Neuronal stem cell (in vitro differentiated cells): ENCODE measurements around the gene C1orf53.
"Not testable (repeated sequence)": the region's sequence is repeated elsewhere in the genome, so short reads cannot be mapped to it uniquely, and the experiment has no call there.

Experiments used
- DNase-seq: peaks from one replicate; pipeline ENCODE4 v3.0.0-alpha.2; 2013; ENCODE audit warnings: low spot score
- H2AFZ ChIP-seq: one replicate; pipeline ENCODE4 v1.6.1; 2013; ENCODE audit warnings: mild to moderate bottlenecking, low read length, inconsistent platforms
- H2AK5ac ChIP-seq: 2 replicates; pipeline ENCODE4 v1.6.1; 2013; ENCODE audit warnings: low read depth, mild to moderate bottlenecking, inconsistent platforms, low read length, moderate library complexity, mixed read lengths
- H2BK120ac ChIP-seq: 2 replicates; pipeline ENCODE4 v1.6.1; 2013; ENCODE audit warnings: low read depth, mild to moderate bottlenecking, inconsistent platforms, low read length, moderate library complexity, mixed read lengths
- H2BK12ac ChIP-seq: one replicate; pipeline ENCODE4 v1.6.1; 2013; ENCODE audit warnings: low read length, inconsistent platforms
- H2BK15ac ChIP-seq: 2 replicates; pipeline ENCODE4 v1.6.1; 2013; ENCODE audit warnings: mild to moderate bottlenecking, low read length, inconsistent platforms, mixed read lengths
- H2BK5ac ChIP-seq: one replicate; pipeline ENCODE4 v1.6.1; 2013; ENCODE audit warnings: inconsistent platforms, mild to moderate bottlenecking, low read length, moderate library complexity
- H3K14ac ChIP-seq: one replicate; pipeline ENCODE4 v1.6.1; 2013; ENCODE audit warnings: low read length, inconsistent platforms
- H3K18ac ChIP-seq: 2 replicates; pipeline ENCODE4 v1.6.1; 2013; ENCODE audit warnings: low read length, inconsistent platforms
- H3K23ac ChIP-seq: 2 replicates; pipeline ENCODE4 v1.6.1; 2013; ENCODE audit warnings: low read depth, mild to moderate bottlenecking, mixed read lengths, low read length, inconsistent platforms; ENCODE audit not compliant: poor library complexity
- H3K27ac ChIP-seq: replicated peaks from 3 replicates; pipeline ENCODE4 v1.5.1; 2013; ENCODE audit warnings: low read length, inconsistent platforms
- H3K27me3 ChIP-seq, 3 experiments: 2 replicates each; pipeline ENCODE4 v1.6.1; 2013; ENCODE audit warnings: low read length in 3 of 3, mild to moderate bottlenecking in 2 of 3, inconsistent platforms in 1 of 3, low read depth in 1 of 3, mixed read lengths in 1 of 3, moderate library complexity in 1 of 3; ENCODE audit not compliant: control insufficient read depth in 3 of 3, insufficient read depth in 3 of 3
- H3K36me3 ChIP-seq, 2 donors: replicated peaks in 1 of 2; 2 replicates each; pipeline ENCODE4 v1.6.1; 2013; ENCODE audit warnings: low read length in 2 of 2; ENCODE audit not compliant: control insufficient read depth in 2 of 2, insufficient read depth in 2 of 2
- H3K4ac ChIP-seq: 2 replicates; pipeline ENCODE4 v1.6.1; 2013; ENCODE audit warnings: inconsistent platforms, mild to moderate bottlenecking, low read length, moderate library complexity
- H3K4me1 ChIP-seq, 2 donors: 1 replicate in 1 of 2; 2 replicates in 1 of 2; pipeline ENCODE4 v1.6.1; 2013; ENCODE audit warnings: low read length in 2 of 2, low read depth in 1 of 2; ENCODE audit not compliant: control insufficient read depth in 2 of 2, insufficient read depth in 1 of 2
- H3K4me2 ChIP-seq: one replicate; pipeline ENCODE4 v1.6.1; 2013; ENCODE audit warnings: mild to moderate bottlenecking, low read length, inconsistent platforms; ENCODE audit not compliant: insufficient read depth, poor library complexity, severe bottlenecking
- H3K4me3 ChIP-seq, 2 donors: 2 replicates each; pipeline ENCODE4 v1.5.1; 2013; ENCODE audit warnings: low read length in 2 of 2, mild to moderate bottlenecking in 2 of 2, inconsistent platforms in 1 of 2, moderate library complexity in 1 of 2
- H3K79me1 ChIP-seq: one replicate; pipeline ENCODE4 v1.6.1; 2013; ENCODE audit warnings: low read depth, mild to moderate bottlenecking, inconsistent platforms, low read length, moderate library complexity
- H3K9ac ChIP-seq: one replicate; pipeline ENCODE4 v1.6.1; 2013; ENCODE audit warnings: mild to moderate bottlenecking, low read depth, low read length, inconsistent platforms; ENCODE audit not compliant: poor library complexity
- H3K9me3 ChIP-seq, 2 donors: replicated peaks in 1 of 2; 2 replicates each; pipeline versions ENCODE3 to v1.6.1; 2013; ENCODE audit warnings: low read length in 2 of 2, mild to moderate bottlenecking in 2 of 2, inconsistent platforms in 1 of 2, low read depth in 1 of 2, mixed read lengths in 1 of 2, moderate library complexity in 1 of 2; ENCODE audit not compliant: control insufficient read depth in 2 of 2, insufficient read depth in 1 of 2
- H4K8ac ChIP-seq: one replicate; pipeline ENCODE4 v1.6.1; 2013; ENCODE audit warnings: low read depth, mild to moderate bottlenecking, inconsistent platforms, low read length, moderate library complexity
- H4K91ac ChIP-seq: one replicate; pipeline ENCODE4 v1.6.1; 2013; ENCODE audit warnings: low read length, low read depth, mild to moderate bottlenecking, inconsistent platforms; ENCODE audit not compliant: poor library complexity
- WGBS, 2 donors: extraction: QIAGEN DNeasy Blood & Tissue Kit; methylation state at CpG; one replicate each; pipeline ENCODE4 v1.1.7; 2013; ENCODE audit warnings: missing lambda C conversion rate in 2 of 2, mixed read lengths in 1 of 2; ENCODE audit not compliant: insufficient read length in 2 of 2, insufficient replicate concordance in 1 of 2; ENCODE audit errors: extremely low coverage in 2 of 2; 5-methylcytosine and 5-hydroxymethylcytosine counted together

C1orf53 gene

GRCh38 chr1:197951617-197952175 is 49.3 kb downstream of the C1orf53 start:
- Histone ChIP-seq H3K4ac (no peak overlapping the region), H4K8ac (no peak overlapping the region), H3K79me1 (no peaks in the 10 kb centered on the region), H3K23ac (no peak overlapping the region), H3K4me3 (no peak overlapping the region), H3K27ac (no peak overlapping the region), H3K18ac (no peak overlapping the region), H4K91ac (no peak overlapping the region), H2AFZ (no peak overlapping the region), H2BK15ac (no peak overlapping the region), H3K9ac (no peak overlapping the region), H2BK5ac (no peak overlapping the region), H2AK5ac (no peak overlapping the region), H3K36me3 (no peaks in the 10 kb centered on the region), H2BK120ac (no peak overlapping the region), H3K27me3 (no peaks in the 10 kb centered on the region), H2BK12ac (no peak overlapping the region), H3K14ac (no peak overlapping the region), H3K9me3 (no peaks in the 10 kb centered on the region), H3K4me1 (no peaks in the 10 kb centered on the region), H3K4me2 (no peak overlapping the region)
- WGBS, 2 donors: no CpG with 5 or more reads among the region's 5 CpGs
- no peak for DNase-seq

- H4K91ac ChIP-seq, H3K4me1 ChIP-seq, H3K4ac ChIP-seq, H2AFZ ChIP-seq, DNase-seq, H3K23ac ChIP-seq, H2AK5ac ChIP-seq, H2BK15ac ChIP-seq, H3K9ac ChIP-seq, H3K79me1 ChIP-seq, H3K27me3 ChIP-seq, H2BK12ac ChIP-seq, H3K4me2 ChIP-seq, H3K36me3 ChIP-seq, H2BK5ac ChIP-seq, H2BK120ac ChIP-seq, H3K14ac ChIP-seq, H3K18ac ChIP-seq, H4K8ac ChIP-seq, H3K9me3 ChIP-seq, H3K27ac ChIP-seq, H3K4me3 ChIP-seq: not testable (repeated sequence)
- no CpG with 5 or more reads among the region's 6 CpGs for WGBS, 2 donors
Measured at GRCh38 chr1:197953472-197953871, 51.0 kb downstream of the C1orf53 start.

- H3K27ac ChIP-seq: no peak overlapping the region
- no peaks in the 10 kb centered on the region for H3K79me1 ChIP-seq
- no peak overlapping the region for H2AFZ ChIP-seq
- H3K4me3 ChIP-seq: no peak overlapping the region
- no peak overlapping the region for H3K9ac ChIP-seq
- no peak overlapping the region for H2BK5ac ChIP-seq
- H3K14ac ChIP-seq: no peak overlapping the region
- no peak overlapping the region for H2BK15ac ChIP-seq
- no peak overlapping the region for H3K18ac ChIP-seq
- no peak overlapping the region for H3K23ac ChIP-seq
- DNase-seq: no peak
- no peaks in the 10 kb centered on the region for H3K36me3 ChIP-seq
- H3K4me2 ChIP-seq: no peak overlapping the region
- H3K4me1 ChIP-seq: peaks cover 0 to 2% of the 10 kb centered on the region in 2 donors
- WGBS, 2 donors: no CpG with 5 or more reads among the region's 4 CpGs
- H4K8ac ChIP-seq: no peak overlapping the region
- H2AK5ac ChIP-seq: no peak overlapping the region
- H3K27me3 ChIP-seq: no peaks in the 10 kb centered on the region
- H3K9me3 ChIP-seq: no peaks in the 10 kb centered on the region
- H2BK120ac ChIP-seq: no peak overlapping the region
- no peak overlapping the region for H3K4ac ChIP-seq
- H4K91ac ChIP-seq: no peak overlapping the region
- H2BK12ac ChIP-seq: no peak overlapping the region
Measured at GRCh38 chr1:197954718-197955418, 52.4 kb downstream of the C1orf53 start.

GRCh38 chr1:197955486-197956394 is 53.3 kb downstream of the C1orf53 start:
- H3K79me1 ChIP-seq: no peaks in the 10 kb centered on the region
- no peaks in the 10 kb centered on the region for H3K36me3 ChIP-seq
- H4K8ac ChIP-seq: no peak overlapping the region
- H2BK5ac ChIP-seq: no peak overlapping the region
- H3K23ac ChIP-seq: no peak overlapping the region
- H2BK12ac ChIP-seq: no peak overlapping the region
- no peak overlapping the region for H3K9ac ChIP-seq
- H3K27me3 ChIP-seq: no peaks in the 10 kb centered on the region
- H2BK120ac ChIP-seq: no peak overlapping the region
- no peak overlapping the region for H3K18ac ChIP-seq
- H3K9me3 ChIP-seq: no peaks in the 10 kb centered on the region
- H2AFZ ChIP-seq: no peak overlapping the region
- H3K27ac ChIP-seq: no peak overlapping the region
- no peak overlapping the region for H4K91ac ChIP-seq
- no peak for DNase-seq
- peaks cover 0 to 2% of the 10 kb centered on the region in 2 donors for H3K4me1 ChIP-seq
- WGBS, 2 donors: no CpG with 5 or more reads among the region's 4 CpGs
- no peak overlapping the region for H2BK15ac ChIP-seq
- no peak overlapping the region for H3K14ac ChIP-seq
- H3K4me3 ChIP-seq: no peak overlapping the region
- no peak overlapping the region for H3K4ac ChIP-seq
- no peak overlapping the region for H3K4me2 ChIP-seq
- no peak overlapping the region for H2AK5ac ChIP-seq
